ENCODE data around the gene KISS1R. TPM values are rescaled to one million over a fixed set of nuclear protein-coding genes. Genes with fewer than 3 reads are reported as not detected.
"Not testable (repeated sequence)": the region's sequence is repeated elsewhere in the genome, so short reads cannot be mapped to it uniquely, and the experiment has no call there.

The KISS1R gene
- total RNA-seq, 1 experiment from 2014 or later = not detected

DNA sequence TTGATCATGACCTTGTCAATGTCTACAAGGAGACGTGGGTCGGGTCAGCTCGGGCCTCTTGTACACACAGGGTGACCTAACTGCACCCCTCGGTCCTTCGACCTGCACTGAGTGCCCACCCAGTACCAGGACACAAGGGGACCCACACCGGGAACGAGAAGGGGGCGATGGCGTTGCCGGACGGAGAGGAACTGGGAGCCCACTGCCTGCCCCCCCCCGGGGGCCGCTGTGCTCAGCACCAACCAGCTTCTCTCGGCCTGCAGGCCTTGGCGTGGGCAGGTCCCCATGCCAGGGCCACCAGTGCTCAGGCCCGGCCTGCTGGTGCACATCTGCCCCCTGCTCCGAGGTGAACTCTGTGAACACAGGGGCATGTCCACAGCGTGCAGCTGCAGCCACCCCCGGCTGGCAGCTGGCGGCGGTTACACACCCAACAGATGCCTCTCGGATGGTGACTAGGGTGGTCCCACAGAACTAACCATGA lies 43.5 kb upstream of the KISS1R start:
- ChIA-PET CTCF (no interaction called here), POLR2A (interaction anchor here (0.6 to 1.3 kb wide), 3 partner anchors 18 to 77 kb away, joined by 3 to 6 read pairs (median 3); partner anchors contain the start of genes MED16 and RNU6-9)
- intact Hi-C loops (cut with micrococcal nuclease) = loop anchor here (5.0 kb wide), 1 partner anchor 39 kb away; the partner anchor contains the start of gene R3HDM4
- no peak overlapping the region for H3K27ac Mint-ChIP-seq (ENCODE audit: low read depth, unreplicated experiment)
- BruUV-seq (replicated peaks) = no TSS peak
- TF ChIP-seq, protein P1, sequence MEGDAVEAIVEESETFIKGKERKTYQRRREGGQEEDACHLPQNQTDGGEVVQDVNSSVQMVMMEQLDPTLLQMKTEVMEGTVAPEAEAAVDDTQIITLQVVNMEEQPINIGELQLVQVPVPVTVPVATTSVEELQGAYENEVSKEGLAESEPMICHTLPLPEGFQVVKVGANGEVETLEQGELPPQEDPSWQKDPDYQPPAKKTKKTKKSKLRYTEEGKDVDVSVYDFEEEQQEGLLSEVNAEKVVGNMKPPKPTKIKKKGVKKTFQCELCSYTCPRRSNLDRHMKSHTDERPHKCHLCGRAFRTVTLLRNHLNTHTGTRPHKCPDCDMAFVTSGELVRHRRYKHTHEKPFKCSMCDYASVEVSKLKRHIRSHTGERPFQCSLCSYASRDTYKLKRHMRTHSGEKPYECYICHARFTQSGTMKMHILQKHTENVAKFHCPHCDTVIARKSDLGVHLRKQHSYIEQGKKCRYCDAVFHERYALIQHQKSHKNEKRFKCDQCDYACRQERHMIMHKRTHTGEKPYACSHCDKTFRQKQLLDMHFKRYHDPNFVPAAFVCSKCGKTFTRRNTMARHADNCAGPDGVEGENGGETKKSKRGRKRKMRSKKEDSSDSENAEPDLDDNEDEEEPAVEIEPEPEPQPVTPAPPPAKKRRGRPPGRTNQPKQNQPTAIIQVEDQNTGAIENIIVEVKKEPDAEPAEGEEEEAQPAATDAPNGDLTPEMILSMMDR (IDR thresholded peaks at IDR 0.05; ENCODE audit: unreplicated experiment) = no peak
- no peak overlapping the region for H3K4me3 Mint-ChIP-seq (ENCODE audit: unreplicated experiment)
- no peaks in the 10 kb centered on the region for H3K9me3 Mint-ChIP-seq (ENCODE audit: unreplicated experiment)
- no peak for DNase-seq (ENCODE audit: unreplicated experiment)
- H3K36me3 Mint-ChIP-seq (ENCODE audit: insufficient read depth, unreplicated experiment) = peaks cover 33% of the 10 kb centered on the region
- peaks cover 24% of the 10 kb centered on the region for H3K4me1 Mint-ChIP-seq (ENCODE audit: insufficient read depth, unreplicated experiment)
- H3K27me3 Mint-ChIP-seq (ENCODE audit: insufficient read depth, unreplicated experiment) = no peaks in the 10 kb centered on the region

DNA sequence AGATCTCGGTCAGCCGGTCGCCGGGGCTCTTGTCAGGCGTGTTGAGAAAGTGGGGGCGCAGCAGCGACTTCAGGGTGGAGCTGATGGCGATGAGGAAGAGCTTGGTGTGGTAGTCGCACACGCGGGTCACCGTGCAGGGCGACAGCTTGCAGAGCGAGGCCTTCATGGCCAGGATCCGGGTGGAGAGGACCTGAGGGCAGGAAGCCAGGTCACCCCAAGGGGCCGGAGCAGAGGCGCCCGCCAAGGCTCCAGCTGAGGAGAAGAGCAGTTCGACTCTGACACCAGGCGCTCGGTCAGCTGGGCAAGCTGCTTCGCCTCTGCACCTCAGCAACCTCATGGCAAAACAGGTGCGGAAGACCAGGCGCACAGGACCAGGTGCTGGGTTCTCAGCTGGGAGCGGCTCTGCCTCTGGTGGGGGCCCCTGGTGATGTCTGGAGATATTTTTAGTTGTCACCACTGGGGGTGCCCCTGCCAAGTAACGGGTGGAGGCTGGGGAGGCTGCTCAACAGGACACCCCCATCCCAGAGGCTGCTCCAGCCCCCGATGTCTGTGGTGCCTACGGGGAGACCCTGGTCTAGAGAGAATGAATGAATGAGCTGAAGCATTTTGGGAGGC lies 41.8 kb upstream of the KISS1R start:
- TF ChIP-seq, protein P1 (IDR thresholded peaks at IDR 0.05; ENCODE audit: unreplicated experiment) = no peak
- ChIA-PET POLR2A (interaction anchor here (1.2 kb wide), 1 partner anchor 30 kb away, joined by 3 read pairs; no protein-coding TSS in a partner anchor), CTCF (interaction anchor here (0.8 kb wide), 1 partner anchor 18 kb away, joined by 4 read pairs; no protein-coding TSS in a partner anchor)
- Mint-ChIP-seq H3K9me3 (ENCODE audit: unreplicated experiment) (no peaks in the 10 kb centered on the region), H3K36me3 (ENCODE audit: insufficient read depth, unreplicated experiment) (peaks cover 29% of the 10 kb centered on the region), H3K27me3 (ENCODE audit: insufficient read depth, unreplicated experiment) (no peaks in the 10 kb centered on the region), H3K27ac (ENCODE audit: low read depth, unreplicated experiment) (no peak overlapping the region), H3K4me3 (ENCODE audit: unreplicated experiment) (no peak overlapping the region), H3K4me1 (ENCODE audit: insufficient read depth, unreplicated experiment) (peaks cover 16% of the 10 kb centered on the region)
- no TSS peak for BruUV-seq (replicated peaks)
- no peak for DNase-seq (ENCODE audit: unreplicated experiment)
- intact Hi-C loops (cut with micrococcal nuclease) = no loop called here

DNA sequence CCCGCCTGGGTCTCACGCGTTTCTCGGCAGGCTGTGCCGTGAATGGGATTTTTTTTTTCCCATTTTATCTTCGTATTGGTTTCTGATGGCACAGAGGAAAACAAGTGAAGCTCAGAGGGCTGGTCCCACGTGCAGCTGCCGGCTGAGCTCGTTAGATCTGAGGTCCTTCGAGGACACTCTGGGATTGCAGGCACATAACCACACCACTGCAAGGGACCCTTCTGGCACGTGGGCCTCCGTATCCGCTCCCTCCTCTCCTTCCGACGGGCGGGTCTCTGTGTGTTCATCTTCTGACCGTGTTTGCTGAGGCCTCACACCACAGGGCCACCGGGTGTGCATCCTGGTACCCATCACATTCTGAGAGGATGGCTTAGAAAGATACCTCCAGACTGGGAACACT lies 41.0 kb upstream of the KISS1R start:
- H3K4me3 Mint-ChIP-seq (ENCODE audit: unreplicated experiment) = no peak overlapping the region
- no peaks in the 10 kb centered on the region for H3K27me3 Mint-ChIP-seq (ENCODE audit: insufficient read depth, unreplicated experiment)
- no peaks in the 10 kb centered on the region for H3K9me3 Mint-ChIP-seq (ENCODE audit: unreplicated experiment)
- ChIA-PET POLR2A (interaction anchor here (0.6 to 1.2 kb wide), 2 partner anchors 17 to 29 kb away, joined by 3 to 5 read pairs; partner anchors contain the start of genes MED16 and RNU6-9), CTCF (no interaction called here)
- TF ChIP-seq, protein P1 (IDR thresholded peaks at IDR 0.05; ENCODE audit: unreplicated experiment) = no peak
- H3K36me3 Mint-ChIP-seq (ENCODE audit: insufficient read depth, unreplicated experiment) = peaks cover 29% of the 10 kb centered on the region
- intact Hi-C loops (cut with micrococcal nuclease) = no loop called here
- H3K27ac Mint-ChIP-seq (ENCODE audit: low read depth, unreplicated experiment) = no peak overlapping the region
- no peak for DNase-seq (ENCODE audit: unreplicated experiment)
- H3K4me1 Mint-ChIP-seq (ENCODE audit: insufficient read depth, unreplicated experiment) = peaks cover 14% of the 10 kb centered on the region
- BruUV-seq (replicated peaks) = no TSS peak

DNA sequence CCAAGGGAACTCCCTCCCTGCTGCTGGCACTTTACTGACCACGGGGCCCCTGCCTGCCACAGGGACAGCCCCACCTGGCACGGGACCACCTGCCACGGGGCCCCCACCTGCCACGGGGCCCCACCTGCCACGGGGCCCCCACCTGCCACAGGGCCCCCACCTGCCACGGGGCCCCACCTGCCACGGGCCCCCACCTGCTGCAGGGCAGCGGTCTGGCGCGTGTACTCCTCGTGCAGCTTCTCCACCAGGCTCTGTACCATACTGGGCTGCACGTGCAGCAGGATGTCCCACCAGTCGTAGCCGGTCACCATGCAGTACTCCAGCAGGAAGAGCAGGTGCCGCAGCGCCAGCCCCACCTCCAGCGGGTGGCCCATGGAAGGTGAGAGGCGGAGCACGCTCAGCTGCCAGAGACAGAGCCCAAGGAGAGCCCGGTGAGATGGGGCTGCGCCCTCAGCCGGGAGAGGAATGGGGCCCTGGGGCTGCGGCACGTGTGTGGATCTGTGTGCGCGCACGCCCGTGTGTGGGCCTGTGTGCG lies 40.3 kb upstream of the KISS1R start:
- H3K9me3 Mint-ChIP-seq (ENCODE audit: unreplicated experiment) = no peaks in the 10 kb centered on the region
- ChIA-PET POLR2A (interaction anchor here (0.6 kb wide), 1 partner anchor 34 kb away, joined by 3 read pairs; no protein-coding TSS in a partner anchor), CTCF (no interaction called here)
- intact Hi-C loops (cut with micrococcal nuclease) = no loop called here
- BruUV-seq (replicated peaks) = no TSS peak
- no peak overlapping the region for H3K4me3 Mint-ChIP-seq (ENCODE audit: unreplicated experiment)
- TF ChIP-seq, protein P1 (IDR thresholded peaks at IDR 0.05; ENCODE audit: unreplicated experiment) = no peak
- no peak overlapping the region for H3K27ac Mint-ChIP-seq (ENCODE audit: low read depth, unreplicated experiment)
- H3K27me3 Mint-ChIP-seq (ENCODE audit: insufficient read depth, unreplicated experiment) = no peaks in the 10 kb centered on the region
- H3K4me1 Mint-ChIP-seq (ENCODE audit: insufficient read depth, unreplicated experiment) = peaks cover 14% of the 10 kb centered on the region
- no peak for DNase-seq (ENCODE audit: unreplicated experiment)
- H3K36me3 Mint-ChIP-seq (ENCODE audit: insufficient read depth, unreplicated experiment) = peaks cover 35% of the 10 kb centered on the region

DNA sequence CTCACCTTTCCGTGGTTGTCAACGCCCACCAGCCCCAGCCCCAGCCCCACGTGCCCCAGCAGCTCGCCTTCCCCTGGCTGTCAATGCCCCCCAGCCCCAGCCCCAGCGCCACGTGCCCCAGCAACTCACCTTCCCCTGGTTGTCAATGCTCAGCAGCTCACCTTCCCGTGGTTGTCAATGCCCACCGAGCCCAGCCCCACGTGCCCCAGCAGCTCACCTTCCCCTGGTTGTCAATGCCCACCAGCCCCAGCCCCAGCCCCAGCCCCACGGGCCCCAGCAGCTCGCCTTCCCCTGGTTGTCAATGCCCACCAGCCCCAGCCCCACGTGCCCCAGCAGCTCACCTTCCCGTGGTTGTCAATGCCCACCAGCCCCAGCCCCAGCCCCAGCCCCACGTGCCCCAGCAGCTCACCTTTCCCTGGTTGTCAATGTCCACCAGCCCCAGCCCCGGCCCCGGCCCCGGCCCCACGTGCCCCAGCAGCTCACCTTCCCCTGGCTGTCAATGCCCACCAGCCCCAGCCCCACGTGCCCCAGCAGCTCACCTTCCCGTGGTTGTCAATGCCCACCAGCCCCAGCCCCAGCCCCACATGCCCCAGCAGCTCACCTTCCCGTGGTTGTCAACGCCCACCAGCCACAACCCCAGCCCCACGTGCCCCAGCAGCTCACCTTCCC lies 39.0 kb upstream of the KISS1R start:
- CTCF ChIA-PET; H3K4me3 Mint-ChIP-seq (ENCODE audit: unreplicated experiment); H3K27ac Mint-ChIP-seq (ENCODE audit: low read depth, unreplicated experiment); H3K9me3 Mint-ChIP-seq (ENCODE audit: unreplicated experiment); H3K27me3 Mint-ChIP-seq (ENCODE audit: insufficient read depth, unreplicated experiment); BruUV-seq (replicated peaks); H3K4me1 Mint-ChIP-seq (ENCODE audit: insufficient read depth, unreplicated experiment); intact Hi-C loops (cut with micrococcal nuclease); DNase-seq (ENCODE audit: unreplicated experiment): not testable (repeated sequence)
- POLR2A ChIA-PET = interaction anchor here (0.6 to 1.4 kb wide), 2 partner anchors 15 to 255 kb away, joined by 3 read pairs; no protein-coding TSS in a partner anchor
- H3K36me3 Mint-ChIP-seq (ENCODE audit: insufficient read depth, unreplicated experiment) = peaks cover 38% of the 10 kb centered on the region
